Measurements from ENCODE around the gene CD69.

The CD69 gene

GRCh38 chr12:9731797-9732196 is 28.9 kb downstream of the CD69 start:
- peak overlapping the region; percentile 21 for H3K4me2 ChIP-seq (ENCODE audit: low read depth, low read length, poor library complexity, severe bottlenecking)

GRCh38 chr12:9731393-9731792 is 29.3 kb downstream of the CD69 start:
- Histone ChIP-seq H4K20me1 (ENCODE audit: insufficient read depth, low read length, poor library complexity, severe bottlenecking) (no peaks in the 10 kb centered on the region), H3K4me1 (ENCODE audit: insufficient read depth, low read length, poor library complexity, severe bottlenecking) (peaks cover 10% of the 10 kb centered on the region), H3K79me2 (ENCODE audit: insufficient read depth, low read length) (no peaks in the 10 kb centered on the region), H3K4me3 (ENCODE audit: low read length, poor library complexity, severe bottlenecking) (no peak overlapping the region), H3F3A (ENCODE audit: low read depth) (no peaks in the 10 kb centered on the region; the same call in 1 of the 2 replicates), H3K36me3 (ENCODE audit: insufficient read depth, low read length) (no peaks in the 10 kb centered on the region), H3K9me2 (replicated peaks; ENCODE audit: low read depth, low read length) (no peaks in the 10 kb centered on the region), H3K9me3 (ENCODE audit: insufficient read depth, low read depth, low read length) (no peaks in the 10 kb centered on the region), H3K27me3 (ENCODE audit: insufficient read depth, low read length, poor library complexity, severe bottlenecking) (no peaks in the 10 kb centered on the region), H2AFZ (ENCODE audit: low read length) (0 out of 2 replicates have a peak overlapping the region, but pooled peaks have one; percentile 89), H3K9ac (ENCODE audit: low read depth, low read length, poor library complexity, severe bottlenecking) (no peak overlapping the region), H3K4me2 (ENCODE audit: low read depth, low read length, poor library complexity, severe bottlenecking) (peak overlapping the region; percentile 21)
- TF ChIP-seq CTCF (conservative IDR thresholded peaks at IDR 0.05; ENCODE audit: low read length) (no peak), EZH2phosphoT487 (IDR thresholded peaks at IDR 0.05; ENCODE audit: borderline replicate concordance) (no peak)

More at GRCh38 chr12:9731797-9732196, 28.9 kb downstream of the CD69 start:
- H2AFZ ChIP-seq (ENCODE audit: low read length) = peak overlapping the region; percentile 89
- H3K9me2 ChIP-seq (replicated peaks; ENCODE audit: low read depth, low read length) = no peaks in the 10 kb centered on the region
- no peak overlapping the region for H3K9ac ChIP-seq (ENCODE audit: low read depth, low read length, poor library complexity, severe bottlenecking)
- H3F3A ChIP-seq (ENCODE audit: low read depth) = no peaks in the 10 kb centered on the region; the same call in 1 of the 2 replicates
- no peaks in the 10 kb centered on the region for H3K36me3 ChIP-seq (ENCODE audit: insufficient read depth, low read length)
- H3K9me3 ChIP-seq (ENCODE audit: insufficient read depth, low read depth, low read length) = no peaks in the 10 kb centered on the region
- no peaks in the 10 kb centered on the region for H3K79me2 ChIP-seq (ENCODE audit: insufficient read depth, low read length)
- no peaks in the 10 kb centered on the region for H4K20me1 ChIP-seq (ENCODE audit: insufficient read depth, low read length, poor library complexity, severe bottlenecking)
- TF ChIP-seq EZH2phosphoT487 (IDR thresholded peaks at IDR 0.05; ENCODE audit: borderline replicate concordance) (no peak), CTCF (conservative IDR thresholded peaks at IDR 0.05; ENCODE audit: low read length) (no peak)
- no peaks in the 10 kb centered on the region for H3K27me3 ChIP-seq (ENCODE audit: insufficient read depth, low read length, poor library complexity, severe bottlenecking)
- H3K4me1 ChIP-seq (ENCODE audit: insufficient read depth, low read length, poor library complexity, severe bottlenecking) = peaks cover 14% of the 10 kb centered on the region
- H3K4me3 ChIP-seq (ENCODE audit: low read length, poor library complexity, severe bottlenecking) = no peak overlapping the region

GRCh38 chr12:9730591-9730990 is 30.1 kb downstream of the CD69 start:
- Histone ChIP-seq H3K9ac (ENCODE audit: low read depth, low read length, poor library complexity, severe bottlenecking) (no peak overlapping the region), H3K79me2 (ENCODE audit: insufficient read depth, low read length) (no peaks in the 10 kb centered on the region), H3K27me3 (ENCODE audit: insufficient read depth, low read length, poor library complexity, severe bottlenecking) (no peaks in the 10 kb centered on the region), H3F3A (ENCODE audit: low read depth) (no peaks in the 10 kb centered on the region; the same call in 1 of the 2 replicates), H3K9me3 (ENCODE audit: insufficient read depth, low read depth, low read length) (no peaks in the 10 kb centered on the region), H3K4me1 (ENCODE audit: insufficient read depth, low read length, poor library complexity, severe bottlenecking) (peaks cover 10% of the 10 kb centered on the region), H3K36me3 (ENCODE audit: insufficient read depth, low read length) (no peaks in the 10 kb centered on the region), H4K20me1 (ENCODE audit: insufficient read depth, low read length, poor library complexity, severe bottlenecking) (no peaks in the 10 kb centered on the region), H3K4me2 (ENCODE audit: low read depth, low read length, poor library complexity, severe bottlenecking) (no peak overlapping the region), H3K9me2 (replicated peaks; ENCODE audit: low read depth, low read length) (no peaks in the 10 kb centered on the region), H3K4me3 (ENCODE audit: low read length, poor library complexity, severe bottlenecking) (no peak overlapping the region), H2AFZ (ENCODE audit: low read length) (no peak overlapping the region)
- TF ChIP-seq EZH2phosphoT487 (IDR thresholded peaks at IDR 0.05; ENCODE audit: borderline replicate concordance) = no peak

- no peak overlapping the region for H3K4me2 ChIP-seq (ENCODE audit: low read depth, low read length, poor library complexity, severe bottlenecking)
- no peaks in the 10 kb centered on the region for H4K20me1 ChIP-seq (ENCODE audit: insufficient read depth, low read length, poor library complexity, severe bottlenecking)
- no peaks in the 10 kb centered on the region for H3K36me3 ChIP-seq (ENCODE audit: insufficient read depth, low read length)
- no peak overlapping the region for H3K9ac ChIP-seq (ENCODE audit: low read depth, low read length, poor library complexity, severe bottlenecking)
- peaks cover 10% of the 10 kb centered on the region for H3K4me1 ChIP-seq (ENCODE audit: insufficient read depth, low read length, poor library complexity, severe bottlenecking)
- H3F3A ChIP-seq (ENCODE audit: low read depth) = no peaks in the 10 kb centered on the region; the same call in 1 of the 2 replicates
- no peak for TF ChIP-seq EZH2phosphoT487 (IDR thresholded peaks at IDR 0.05; ENCODE audit: borderline replicate concordance)
- no peak for TF ChIP-seq CTCF (conservative IDR thresholded peaks at IDR 0.05; ENCODE audit: low read length)
- H3K9me3 ChIP-seq (ENCODE audit: insufficient read depth, low read depth, low read length) = no peaks in the 10 kb centered on the region
- H3K9me2 ChIP-seq (replicated peaks; ENCODE audit: low read depth, low read length) = no peaks in the 10 kb centered on the region
- no peak overlapping the region for H2AFZ ChIP-seq (ENCODE audit: low read length)
- no peaks in the 10 kb centered on the region for H3K79me2 ChIP-seq (ENCODE audit: insufficient read depth, low read length)
- H3K4me3 ChIP-seq (ENCODE audit: low read length, poor library complexity, severe bottlenecking) = no peak overlapping the region
- no peaks in the 10 kb centered on the region for H3K27me3 ChIP-seq (ENCODE audit: insufficient read depth, low read length, poor library complexity, severe bottlenecking)
Observed at GRCh38 chr12:9730011-9730410, 30.7 kb downstream of the CD69 start.
